Measurements from ENCODE around the gene STK32C.

The STK32C gene

DNA sequence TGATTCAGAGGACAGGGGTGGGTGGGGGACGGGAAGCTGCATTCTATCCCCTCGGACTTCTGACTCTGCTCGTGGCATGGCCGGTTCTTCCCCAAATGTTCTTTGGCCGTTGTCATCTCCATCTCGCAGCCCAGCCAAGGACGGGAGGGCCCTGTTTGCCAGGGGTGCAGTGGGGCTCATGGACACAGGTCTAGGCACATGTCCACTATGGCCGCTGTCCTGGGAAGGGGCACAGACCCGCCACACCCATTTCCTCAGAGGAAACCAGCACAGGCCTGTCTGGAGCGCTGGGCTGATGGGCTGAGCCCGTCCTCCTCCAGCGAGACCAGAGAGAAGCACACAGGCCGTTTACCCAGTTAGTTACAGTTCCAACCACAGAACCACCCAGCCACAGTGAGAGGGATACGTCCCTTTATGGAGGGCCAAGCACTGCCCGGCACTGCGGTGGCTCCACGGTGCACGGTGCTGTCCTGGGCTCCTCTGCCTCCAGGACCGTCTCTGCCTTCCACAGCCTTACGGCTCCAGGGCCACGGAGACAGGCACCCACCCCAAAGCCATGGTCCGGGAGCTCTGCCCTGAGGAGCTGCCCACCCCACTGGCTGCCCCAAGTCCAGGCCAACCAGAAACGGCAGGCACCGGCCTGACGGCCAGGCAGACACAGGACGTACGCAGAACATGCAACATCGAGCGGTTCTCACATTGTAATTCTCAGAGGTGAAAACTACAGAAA lies 100.8 kb downstream of the STK32C start:
- no peak for DNase-seq

GRCh38 chr10:132206377-132206745 lies 101.4 kb downstream of the STK32C start:
- no peak for DNase-seq

- no peak for DNase-seq
Observed at GRCh38 chr10:132205650-132206376, 101.9 kb downstream of the STK32C start.

DNA sequence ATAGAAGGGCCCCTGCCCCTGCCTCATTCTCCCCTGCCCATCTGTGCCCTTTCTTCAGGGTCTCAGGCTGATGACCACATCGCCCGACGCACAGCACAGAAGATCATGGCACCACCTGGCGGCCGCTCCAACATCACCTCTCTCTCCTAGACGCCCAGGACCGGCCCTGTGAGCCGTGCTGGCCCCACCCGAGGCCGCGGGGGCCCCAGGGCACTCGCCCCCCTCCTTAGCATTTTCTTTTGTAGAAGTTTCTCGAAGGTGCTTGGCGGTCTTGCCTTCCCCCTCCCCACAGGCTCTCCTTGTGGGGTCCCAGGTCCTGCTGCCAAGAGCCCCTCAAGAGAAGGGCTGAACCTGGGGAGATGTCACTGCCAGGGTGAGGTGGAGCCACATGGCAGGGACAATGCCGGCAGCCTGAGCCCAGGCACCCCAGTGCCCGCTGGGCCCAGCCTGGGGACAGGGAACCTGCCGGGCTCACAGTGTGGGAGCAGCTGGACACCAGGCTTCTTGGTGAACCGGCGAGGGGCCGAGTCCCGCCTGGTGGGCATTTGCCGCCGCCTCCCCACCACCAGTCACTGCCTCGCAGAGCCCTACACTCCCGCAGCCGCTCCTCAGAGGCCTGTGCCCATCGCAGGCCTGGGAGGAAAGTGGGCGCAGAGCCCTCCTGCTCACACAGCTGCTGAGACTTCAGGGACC lies 102.8 kb downstream of the STK32C start:
- no peak for DNase-seq

DNA sequence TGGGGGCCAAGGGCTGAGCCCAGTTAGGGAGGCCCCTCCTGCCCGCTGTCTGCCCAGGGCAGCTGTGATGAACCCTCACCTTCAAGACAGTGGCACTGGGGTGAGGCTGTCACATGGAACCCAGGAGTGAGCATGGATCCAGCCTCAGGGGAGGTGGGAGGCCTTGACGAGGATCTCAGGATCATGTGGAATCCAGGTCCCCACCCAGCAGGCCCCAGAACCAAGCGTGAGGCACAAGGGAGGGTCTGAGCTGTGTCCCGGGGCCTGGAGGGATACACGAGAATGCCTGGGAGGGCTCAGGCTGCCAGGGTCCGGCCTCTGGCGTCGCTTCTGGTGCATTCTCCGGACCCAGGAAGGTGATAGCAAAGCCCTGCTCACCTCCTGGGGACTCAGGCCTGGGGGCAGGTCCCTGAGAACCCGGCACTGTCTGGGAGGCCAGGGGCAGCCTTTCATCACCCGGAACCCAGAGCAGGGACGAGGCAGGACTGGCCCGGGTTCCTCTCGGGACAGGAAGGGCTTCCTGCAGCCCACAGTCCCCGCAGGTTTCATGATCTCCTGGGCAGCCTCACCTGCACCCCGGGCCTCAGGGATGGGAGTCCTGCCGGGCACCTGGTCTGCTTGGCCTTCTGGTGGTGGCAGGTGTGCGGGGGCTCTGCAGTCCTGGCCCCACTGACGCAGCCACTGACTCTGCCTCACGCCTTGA lies 103.5 kb downstream of the STK32C start:
- no peak for DNase-seq

DNA sequence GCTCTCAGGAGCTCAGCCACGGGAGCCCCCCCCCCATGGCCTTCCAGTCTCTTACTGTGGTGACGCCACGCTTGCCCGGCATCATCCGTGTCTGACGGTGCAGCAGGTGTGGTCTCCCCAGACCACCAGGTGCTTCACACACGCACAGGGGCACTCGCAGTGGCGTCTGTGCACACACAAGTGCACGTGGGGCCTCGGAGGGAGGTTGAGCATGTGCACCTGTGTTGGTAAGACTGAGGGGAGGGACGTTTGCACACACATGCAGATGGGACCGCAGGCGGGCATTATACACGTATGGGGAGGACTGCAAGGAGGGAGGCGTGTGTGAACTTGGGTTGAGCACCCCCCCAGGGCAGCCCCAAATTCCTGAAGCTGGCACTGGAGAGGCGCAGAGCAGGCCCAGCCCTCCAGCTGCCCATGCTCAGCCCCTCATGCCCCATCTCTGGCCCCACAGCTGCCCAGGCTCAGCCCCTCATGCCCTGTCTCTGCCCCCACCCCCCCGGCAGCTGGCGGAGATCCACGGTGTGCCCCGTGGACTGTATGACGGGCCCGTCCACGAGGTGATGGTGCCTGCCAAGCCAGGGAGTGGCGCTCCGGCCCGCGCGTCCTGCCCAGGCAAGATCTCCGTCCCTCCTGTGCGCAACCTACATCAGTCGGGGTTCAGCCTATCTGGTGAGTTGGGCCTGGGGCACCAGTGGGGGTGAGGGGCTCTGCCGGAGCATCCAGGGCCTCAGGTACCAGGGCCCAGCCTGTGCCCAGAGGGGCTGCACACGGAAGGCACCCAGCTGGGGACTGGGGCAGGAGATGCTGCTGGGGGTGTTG lies 104.3 kb downstream of the STK32C start:
- DNase-seq = no peak

GRCh38 chr10:132202070-132202970 lies 105.4 kb downstream of the STK32C start:
- DNase-seq = no peak

DNA sequence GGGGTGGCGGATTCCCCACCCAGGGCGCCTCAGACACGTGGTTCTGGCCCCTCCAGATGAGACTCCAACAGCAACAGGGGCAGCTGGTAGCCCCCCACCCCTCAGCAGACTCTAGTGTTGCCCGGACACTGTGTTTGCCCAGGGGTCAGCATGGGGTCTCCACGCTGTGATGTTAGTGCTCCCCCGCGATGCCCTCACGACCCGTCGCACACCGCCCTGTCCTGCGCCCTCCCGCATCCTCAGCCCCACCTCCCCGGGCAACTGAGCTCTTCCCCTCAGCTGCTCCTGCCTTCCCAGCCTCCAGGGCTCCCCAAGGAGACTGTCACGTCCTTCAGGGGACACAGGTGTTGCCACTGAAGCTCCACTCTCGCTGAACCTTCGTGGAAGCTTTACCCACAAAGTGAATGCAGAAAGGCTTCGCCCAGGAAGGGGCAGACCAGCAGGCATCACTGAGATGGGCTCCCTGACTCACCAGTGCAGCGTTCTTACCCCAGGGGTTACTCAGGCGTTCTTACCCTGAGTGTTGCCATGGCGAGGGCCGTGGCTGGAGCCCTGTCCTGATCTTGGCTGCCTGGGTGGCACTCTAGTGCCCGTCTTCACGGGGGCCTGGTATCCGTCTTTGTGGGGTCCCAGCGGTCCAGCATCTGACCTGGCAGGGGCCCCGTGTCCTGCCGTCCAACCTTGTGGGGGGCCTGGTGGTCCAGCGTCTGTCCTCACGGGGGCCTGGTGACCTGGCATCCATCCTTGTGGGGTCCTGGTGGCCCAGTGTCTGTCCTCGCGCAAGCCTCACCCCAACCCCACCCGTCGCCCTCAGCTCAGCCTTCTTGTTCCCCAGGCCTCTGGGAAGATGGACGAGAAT lies 106.4 kb downstream of the STK32C start:
- no peak for DNase-seq

DNA sequence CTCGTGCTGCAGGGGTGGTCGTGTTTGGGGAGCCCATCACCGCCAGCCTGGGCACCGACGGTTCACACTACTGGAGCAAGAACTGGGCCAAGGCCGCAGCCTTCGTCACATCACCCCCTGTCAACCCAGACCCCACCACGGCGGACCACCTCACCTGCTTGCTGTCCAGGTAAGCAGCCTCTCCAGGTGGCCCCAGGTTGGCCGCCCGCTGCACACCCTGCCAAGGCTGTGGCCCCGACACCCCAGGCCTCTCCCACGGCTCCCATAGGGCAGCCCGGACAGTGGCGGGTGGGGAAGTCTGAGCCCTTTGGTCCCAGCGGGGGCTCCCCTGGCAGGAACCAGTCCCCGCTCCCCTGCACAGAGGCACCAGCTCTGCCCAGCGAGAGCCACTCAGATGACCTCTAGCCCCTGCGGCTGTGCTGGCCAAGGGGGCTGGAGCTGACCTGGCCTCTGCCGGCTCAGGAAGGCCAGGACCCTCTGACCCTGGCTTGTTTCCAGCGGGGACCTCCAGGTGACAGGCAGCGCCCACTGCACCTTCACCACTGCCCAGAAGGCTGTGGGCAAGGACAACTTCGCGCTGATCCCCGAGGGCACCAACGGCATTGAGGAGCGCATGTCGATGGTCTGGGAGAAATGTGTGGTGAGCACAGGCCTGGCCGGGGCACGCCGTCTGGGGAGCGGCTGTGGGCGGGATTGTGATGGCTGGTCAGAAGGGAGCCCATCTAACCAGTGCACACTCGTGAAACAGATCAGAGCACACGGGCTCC lies 107.2 kb downstream of the STK32C start:
- DNase-seq = no peak

- DNase-seq = no peak
Observed at GRCh38 chr10:132199854-132200311, 107.9 kb downstream of the STK32C start.

- no peak for DNase-seq
Observed at GRCh38 chr10:132199268-132199853, 108.4 kb downstream of the STK32C start.

DNA sequence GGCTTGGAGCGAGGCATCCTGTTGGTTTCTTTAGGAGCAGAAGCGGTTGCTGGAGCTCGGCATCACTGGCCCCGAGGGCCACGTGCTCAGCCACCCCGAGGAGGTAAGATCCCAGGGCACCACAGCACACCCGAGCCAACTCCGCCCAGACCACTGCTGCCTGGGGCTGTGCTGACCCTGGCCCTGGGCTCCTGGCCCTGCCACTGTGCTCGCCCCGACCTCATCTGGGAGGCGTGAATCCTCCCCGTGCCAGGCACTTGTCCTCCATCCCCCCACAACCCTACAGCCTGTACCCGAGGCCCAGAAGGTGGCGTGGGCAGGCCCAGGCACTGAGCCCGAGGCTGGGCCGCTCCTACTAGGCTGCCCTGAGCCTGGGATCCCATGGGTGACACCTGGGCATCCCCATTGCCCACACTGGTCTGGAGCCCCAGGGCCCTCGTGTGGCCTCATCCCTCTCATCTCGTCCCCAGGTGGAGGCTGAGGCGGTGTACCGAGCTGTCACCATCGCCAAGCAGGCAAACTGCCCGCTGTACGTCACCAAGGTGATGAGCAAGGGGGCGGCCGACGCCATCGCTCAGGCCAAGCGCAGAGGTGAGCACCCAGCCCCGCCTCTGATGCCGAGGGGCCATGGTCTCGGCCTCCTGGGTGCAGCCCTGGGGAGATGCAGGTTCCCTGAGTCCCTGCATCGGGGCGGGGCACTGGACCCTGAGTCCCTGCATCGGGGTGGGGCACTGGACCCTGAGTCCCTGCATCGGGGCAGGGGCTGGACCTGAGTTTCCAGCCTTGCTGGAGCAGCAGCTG lies 109.2 kb downstream of the STK32C start:
- DNase-seq = no peak

DNA sequence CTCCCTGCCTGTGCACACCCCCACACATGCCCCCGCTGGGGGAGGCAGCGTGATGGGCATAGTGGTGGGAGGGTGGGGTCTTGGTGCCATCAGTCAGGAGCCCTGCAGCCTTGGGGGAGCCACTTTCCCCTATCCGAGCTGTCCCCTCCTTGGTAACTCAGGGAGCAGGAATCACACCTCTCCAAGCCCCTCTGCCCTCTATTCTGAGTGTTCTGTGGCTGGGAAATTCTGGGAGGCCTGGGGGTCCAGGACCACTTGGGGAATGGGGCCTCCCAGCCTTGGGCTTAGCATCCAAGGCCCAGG lies 109.7 kb downstream of the STK32C start:
- no peak for DNase-seq

DNA sequence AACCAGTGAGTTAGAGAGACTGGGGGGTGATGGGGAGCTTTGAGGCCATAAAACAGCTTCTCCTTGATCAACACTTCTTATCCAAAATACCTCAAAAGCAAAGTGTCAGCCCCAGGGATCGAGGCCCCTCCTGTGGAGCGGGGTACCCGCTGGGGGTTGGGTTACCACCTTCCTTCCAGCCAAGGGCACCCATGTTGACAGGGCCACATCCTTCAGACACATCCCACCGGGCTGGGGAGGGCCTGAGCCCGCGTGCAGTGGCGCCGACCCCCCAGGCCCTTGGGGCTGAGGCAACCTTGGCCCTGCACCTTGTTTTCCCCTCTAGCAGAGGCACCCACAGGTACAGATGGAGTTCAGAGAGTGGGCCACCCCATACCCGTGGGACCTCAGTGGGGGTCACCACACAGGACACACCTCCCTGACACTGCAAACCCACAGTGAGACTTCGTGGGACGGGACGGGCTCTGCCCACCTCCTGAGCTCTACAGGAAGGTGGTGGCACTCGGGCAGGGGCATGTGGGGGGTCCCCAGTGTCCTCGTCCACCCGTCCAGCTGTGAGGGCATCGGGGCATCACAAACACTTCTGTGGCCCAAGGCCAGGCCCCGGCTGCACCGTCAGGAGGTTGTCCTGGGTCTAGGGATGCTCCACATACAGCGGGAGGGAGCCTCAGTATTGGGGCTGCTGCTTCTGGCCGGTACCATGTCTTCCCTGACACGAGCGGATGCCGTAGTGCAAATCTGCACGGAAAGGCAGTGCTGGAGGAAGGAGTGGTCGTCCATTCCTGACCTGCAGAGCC lies 110.3 kb downstream of the STK32C start:
- no peak for DNase-seq

- no peak for DNase-seq
Observed at GRCh38 chr10:132196178-132197113, 111.3 kb downstream of the STK32C start.

DNA sequence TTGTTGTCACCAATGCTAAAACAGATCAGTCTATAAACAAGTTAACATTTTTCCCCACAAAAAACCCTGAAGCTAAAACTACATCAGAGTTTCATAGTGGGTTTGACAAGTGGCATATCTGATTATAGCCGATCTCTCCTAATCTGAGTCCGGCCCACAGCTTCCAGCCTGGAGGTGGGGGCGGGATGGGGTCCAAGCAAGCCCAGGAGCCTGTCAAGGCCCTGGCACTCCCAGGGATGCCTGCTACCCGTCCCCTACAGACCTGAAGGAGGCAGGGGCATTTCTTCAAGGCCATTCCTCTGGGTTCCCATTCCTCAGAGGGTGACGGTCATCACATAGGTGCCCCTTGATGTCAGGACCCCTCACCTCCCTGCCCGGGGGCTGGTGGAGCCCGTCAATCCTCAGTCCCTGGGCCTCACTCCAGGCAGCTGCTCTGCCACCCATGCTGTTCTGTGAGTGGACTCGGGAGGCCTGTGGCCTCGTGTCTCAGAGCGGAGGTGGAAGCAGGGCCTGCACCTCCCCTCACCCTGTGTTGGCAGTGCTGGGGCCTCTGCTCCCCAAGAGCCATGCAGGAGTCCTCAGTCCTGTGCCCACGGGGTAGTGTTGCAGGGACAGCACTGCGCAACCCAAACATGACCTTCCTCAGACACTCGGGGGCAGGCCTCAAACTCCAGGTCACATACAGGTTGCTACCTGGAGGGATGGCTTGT lies 112.2 kb downstream of the STK32C start:
- DNase-seq = no peak
